Measurements from ENCODE around the gene PSTPIP1. TPM values are rescaled to one million over a fixed set of nuclear protein-coding genes. Genes with fewer than 3 reads are reported as not detected.

The PSTPIP1 gene
- total and polyA plus RNA-seq, 2 of the 8 experiments (the other 6 are each of a cell fraction or from before 2014, with no cell fraction given): 1.6 to 1.8 TPM

- TF ChIP-seq TCF12 (IDR thresholded peaks at IDR 0.05; ENCODE audit: low read depth, low read length) (no peak), SIRT6 (IDR thresholded peaks at IDR 0.05; ENCODE audit: low read length) (no peak), SRF (IDR thresholded peaks at IDR 0.05; ENCODE audit: low read depth, low read length) (no peak), JUN (IDR thresholded peaks at IDR 0.05; ENCODE audit: low read depth, low read length) (no peak), TEAD4 (IDR thresholded peaks at IDR 0.05; ENCODE audit: low read depth, low read length) (no peak), KDM5A (IDR thresholded peaks at IDR 0.05; ENCODE audit: low read length) (no peak)
Observed at GRCh38 chr15:77064063-77064462, 69.1 kb downstream of the PSTPIP1 start (continued).
